Activated T-helper 9 cell treated with anti-CD3 and anti-CD28 coated beads, Interleukin-2, amount 50 U/mL, for 16 hours (primary cell): ENCODE results near the gene IGF1R.

ENCODE experiments used
- DNase-seq: peaks from one replicate; pipeline ENCODE4 v3.0.0-alpha.2; 2020; ENCODE audit warnings: low read depth

Gene IGF1R

DNA sequence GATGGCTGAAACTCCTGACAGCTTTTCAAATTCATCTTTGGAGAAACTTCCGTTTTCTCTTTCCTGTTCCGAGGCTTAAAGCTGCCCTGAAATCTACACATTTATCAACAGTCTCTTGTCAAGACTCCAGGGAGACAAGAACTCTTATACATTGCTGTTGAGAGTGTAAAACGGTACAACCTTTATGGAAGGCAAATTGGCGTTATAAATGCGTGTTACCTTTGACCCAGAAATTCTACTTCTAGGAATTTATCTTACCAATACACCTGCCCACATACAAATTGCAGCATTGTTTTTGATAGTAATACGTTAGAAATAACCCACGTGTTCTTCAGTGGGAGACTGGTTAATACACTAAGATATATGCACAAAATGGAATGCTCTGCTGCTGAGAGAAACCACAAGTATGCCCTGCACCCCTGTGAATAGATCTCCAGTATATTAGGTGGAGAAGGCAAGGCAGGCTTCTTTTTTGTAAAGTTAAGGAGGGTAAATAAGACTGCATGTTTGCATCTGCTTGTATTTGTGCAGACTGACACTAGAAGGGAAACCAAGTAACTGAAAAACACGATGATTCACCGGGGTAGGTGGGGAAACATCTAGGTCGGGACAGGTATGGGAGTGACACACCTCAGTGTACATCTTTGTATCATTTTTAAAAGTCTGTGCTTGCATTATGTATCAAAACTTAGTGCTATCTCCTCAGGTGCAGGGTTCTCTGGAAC is 97.5 kb downstream of the IGF1R start:
- DNase-seq = no peak

DNA sequence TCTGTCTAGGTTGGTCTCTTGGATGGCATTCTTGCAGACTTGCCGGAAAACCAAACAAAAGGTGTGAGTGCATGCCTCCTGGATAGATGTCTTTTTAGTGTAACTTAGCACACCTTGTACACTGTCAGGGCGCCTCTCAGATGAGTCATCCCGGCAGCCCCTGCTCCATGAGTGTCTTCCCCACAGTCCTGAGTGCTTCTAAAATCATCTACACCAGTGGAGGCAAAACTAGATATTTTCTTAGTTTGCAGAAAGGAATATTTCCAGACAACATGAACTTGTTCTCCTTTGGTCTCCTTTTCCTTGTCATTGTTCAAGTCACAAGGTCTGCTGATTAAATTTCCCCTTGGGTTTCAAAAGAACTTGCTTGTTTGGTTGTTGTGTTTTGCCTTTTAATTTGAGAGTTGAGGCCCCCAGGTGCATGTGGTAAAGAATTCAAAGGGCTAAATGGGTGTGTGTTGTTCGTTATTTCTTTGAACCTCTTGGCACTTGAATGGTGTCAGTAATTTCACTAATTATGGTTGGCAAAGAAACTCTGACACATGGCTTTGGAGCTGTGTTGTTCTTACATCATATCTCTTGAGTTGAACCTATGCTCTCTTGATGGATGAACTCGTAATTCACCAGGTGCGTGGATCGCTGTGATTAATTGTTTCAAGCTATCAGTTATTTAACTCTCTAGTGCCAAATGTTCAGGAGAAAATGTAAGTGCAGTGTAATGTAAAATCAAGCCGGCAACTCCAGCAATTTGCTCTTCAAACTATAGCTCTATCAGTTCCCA is 98.2 kb downstream of the IGF1R start:
- DNase-seq = no peak

DNA sequence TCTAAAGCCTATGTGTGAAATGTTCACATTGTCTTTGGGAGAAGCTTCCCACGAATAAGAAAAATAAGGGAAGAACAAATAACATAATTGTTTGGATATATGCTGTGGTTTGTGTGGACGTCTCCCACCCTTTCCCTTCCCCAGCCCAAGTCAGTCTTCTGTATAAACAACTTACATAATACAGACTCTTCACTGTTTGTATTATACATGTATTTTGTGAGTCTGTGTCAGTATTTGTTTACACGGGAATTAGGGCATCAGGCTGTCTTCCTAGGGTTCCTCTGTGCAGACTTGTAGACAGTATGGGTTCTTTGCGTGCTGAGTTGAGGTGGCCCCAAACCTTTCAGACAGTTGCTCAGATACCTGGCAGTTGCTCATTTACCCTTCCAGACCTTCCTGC is 103.4 kb downstream of the IGF1R start:
- no peak for DNase-seq

DNA sequence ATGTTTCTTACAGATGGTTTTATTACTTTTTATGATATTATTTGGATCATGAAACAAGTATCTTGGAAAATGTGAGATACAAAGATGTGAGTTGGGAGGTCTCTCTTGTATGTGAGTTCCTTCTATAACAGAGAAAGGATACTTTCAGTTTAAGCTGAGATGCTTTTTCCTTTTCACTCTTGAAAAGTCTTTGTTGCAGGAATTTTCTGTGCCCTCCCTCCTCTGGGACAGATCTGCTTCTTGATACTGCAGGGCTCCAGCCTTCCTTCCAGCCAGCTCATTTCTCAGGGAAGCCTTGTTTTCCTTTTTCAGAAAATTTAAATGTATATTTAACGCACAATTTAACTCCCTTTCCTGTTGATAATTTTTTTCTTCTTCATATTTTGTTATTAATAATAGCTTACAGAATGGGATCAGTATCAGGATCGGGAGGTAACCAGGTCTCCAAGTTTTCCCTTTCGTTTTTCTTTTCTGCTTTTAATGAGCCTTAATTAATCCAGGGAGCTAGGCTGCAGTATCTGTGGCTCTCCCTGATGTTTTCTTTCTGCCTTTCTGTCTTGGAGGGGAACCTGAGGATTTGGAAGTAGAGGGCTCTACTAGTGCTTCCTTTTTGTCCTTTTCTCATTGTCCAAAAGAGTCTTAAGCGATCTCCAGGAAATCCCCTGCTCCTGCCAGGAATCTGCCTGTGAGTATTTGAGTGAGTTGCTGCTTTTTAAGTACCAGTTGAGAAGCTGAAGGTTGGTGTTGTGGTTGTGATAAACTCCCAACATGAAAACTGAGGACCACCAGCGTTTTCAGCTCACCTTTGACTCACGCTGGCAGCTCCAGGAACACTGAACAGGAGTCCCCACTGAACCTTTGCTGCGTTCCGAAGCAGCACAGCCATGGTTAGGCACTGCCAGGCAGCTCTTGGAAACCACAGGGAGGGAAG is 105.7 kb downstream of the IGF1R start:
- DNase-seq = no peak

DNA sequence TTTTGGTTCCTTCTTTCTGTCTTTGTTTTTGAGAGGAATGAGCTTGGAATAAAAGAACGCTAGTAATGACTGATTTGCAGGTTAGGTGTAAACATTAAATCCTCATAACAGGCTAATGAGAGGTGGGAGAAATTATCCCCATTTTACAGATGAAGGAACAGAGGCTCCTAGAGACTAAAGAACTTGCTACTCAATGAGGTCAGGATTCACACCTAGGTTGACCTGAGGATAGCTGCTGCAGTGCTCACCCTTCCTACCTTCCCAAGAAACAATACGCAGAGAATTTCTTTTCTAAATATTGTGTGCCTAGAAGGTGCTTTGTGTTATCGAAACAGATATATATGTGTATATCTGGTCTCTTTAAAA is 106.3 kb downstream of the IGF1R start:
- DNase-seq = no peak

DNA sequence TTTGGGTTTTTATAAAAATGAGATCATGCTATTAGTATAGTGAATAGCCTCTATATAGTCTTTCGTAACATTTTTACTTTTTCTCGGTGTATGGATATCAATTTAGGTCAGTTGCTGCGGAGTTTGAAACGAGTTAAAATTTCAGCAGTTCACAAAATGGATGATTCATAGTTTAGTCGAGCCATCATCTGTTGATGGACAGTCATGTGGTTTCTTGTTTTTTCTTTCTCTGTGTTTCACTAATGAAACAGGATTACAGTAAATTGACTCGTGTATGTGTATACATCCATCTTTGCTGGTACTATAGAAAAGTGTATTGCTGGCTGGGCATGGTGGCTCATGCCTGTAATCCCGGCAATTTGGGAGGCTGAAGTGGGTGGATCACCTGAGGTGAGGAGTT is 106.8 kb downstream of the IGF1R start:
- no peak for DNase-seq

DNA sequence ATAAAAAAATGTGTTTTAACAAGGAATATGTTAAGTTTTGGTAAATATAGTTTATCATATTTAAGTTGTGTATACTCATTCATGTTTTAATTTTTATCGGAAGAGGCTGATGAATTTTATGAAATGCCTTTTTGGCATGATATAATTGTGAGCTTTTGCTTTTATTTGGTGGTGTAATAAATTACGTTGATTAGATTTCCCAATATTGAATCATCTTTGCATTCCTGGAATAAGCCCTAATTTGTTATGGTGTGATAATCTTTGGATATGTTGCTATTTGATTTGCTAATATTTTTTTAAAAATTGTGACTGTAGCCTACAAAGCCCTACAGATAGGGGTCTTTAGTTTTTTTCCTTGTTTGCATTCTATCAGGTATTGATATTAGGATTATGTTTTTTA is 107.4 kb downstream of the IGF1R start:
- no peak for DNase-seq

DNA sequence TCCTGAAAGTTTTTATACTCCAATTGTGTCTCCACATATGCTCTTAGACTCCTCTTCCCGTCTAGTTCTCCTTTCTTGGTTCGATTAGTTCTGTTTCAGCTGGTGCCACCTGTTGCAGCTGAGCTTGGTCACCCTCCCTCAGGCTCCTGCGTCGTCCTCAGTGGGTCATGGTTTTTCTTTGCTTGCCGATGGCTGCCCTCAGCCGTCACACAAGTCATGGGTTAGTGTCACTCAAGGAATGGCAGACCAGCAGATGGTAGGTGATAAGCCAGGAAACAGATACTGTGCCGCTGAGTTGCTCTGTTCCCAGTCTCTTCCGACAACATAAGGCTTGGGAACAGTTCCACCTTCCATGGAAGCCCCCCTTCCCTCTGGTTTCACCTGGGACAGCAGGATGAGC is 109.9 kb downstream of the IGF1R start:
- no peak for DNase-seq

DNA sequence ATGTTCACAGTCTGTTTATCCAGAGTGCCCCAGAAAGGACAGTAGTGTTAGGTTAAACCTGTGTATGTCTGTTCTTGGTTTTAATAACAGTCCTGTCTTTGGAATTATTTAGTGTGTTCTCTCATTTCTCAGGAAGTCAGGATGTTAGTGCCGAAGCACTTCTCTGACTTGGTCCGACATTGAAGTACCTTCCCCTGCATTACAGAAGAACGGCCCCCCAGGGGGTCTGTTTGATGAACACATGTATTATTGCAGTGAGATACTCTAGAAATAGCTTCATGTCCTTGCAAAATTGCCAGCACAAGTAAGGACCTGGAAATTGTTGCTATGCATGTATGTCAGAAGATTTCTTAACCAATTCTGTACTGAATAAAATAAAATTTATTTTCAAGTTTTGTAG is 110.9 kb downstream of the IGF1R start:
- no peak for DNase-seq

DNA sequence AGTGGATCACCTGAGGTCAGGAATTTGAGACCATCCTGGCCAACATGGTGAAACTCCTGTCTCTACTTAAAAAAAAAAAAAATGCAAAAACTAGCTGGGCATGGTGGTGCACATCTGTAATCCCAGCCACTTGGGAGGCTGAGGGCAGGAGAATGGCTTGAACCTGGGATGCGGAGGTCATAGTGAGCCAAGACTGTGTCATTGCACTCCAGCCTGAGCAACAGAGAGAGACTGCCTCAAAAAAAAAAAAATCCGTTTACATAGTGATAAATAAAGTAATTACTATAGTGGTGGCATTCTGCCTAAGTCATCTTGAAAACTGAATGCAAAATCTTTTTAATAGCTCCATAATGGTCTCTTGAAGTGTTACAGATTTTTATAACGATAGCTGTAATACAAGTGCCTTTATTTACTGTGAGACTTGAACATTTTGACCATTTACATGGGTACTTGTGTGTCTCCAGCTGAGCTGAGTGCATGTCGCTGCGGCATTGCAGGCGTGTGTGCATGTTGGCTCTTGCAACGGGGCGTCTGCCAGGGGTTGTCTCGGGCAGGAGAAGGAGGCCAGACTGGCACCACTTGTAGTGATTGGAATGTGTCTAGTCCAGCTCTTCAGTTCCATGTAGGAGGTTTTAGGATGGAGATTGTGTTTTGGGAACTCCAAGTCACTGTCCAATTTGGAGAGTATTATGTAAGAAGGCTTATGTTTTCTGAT is 111.9 kb downstream of the IGF1R start:
- no peak for DNase-seq

DNA sequence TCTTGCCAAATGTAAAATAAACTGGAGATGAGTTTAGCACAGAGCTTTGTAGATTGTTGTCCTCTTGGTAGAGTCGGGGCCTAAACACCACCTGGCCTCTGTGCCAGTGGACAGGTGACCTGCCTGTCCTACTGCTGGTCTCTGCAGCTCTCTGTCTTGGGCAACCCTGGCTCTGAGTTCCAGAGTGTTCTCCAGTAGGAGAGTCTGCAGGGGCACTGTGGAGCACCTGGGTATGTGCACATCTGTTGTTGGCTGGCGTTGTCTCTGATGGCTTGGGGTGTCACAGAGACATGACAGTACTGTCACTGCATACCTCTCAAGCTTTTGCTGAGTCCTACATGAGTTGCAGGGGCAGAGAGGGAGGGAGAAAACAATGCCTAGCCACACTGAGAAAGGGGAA is 112.6 kb downstream of the IGF1R start:
- no peak for DNase-seq

DNA sequence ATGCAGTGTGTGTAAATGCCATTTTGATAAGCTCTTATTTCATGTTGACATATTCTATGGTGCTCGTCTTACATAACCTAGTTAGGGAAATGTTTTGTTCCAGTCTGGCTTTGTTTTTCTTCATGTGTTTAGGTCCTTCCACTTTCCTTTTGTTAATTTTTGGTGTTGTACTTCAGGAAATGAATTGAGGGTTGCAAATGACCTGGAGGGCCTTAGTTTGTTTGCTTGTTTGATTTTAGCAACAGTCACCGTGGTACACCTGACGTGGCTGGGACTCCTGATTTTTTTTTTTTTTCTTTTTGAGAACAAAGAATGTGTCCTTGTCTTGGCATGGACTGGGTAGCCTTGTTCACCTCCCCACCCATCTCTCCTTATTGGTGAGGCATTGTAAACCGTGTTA is 114.8 kb downstream of the IGF1R start:
- DNase-seq = no peak

DNA sequence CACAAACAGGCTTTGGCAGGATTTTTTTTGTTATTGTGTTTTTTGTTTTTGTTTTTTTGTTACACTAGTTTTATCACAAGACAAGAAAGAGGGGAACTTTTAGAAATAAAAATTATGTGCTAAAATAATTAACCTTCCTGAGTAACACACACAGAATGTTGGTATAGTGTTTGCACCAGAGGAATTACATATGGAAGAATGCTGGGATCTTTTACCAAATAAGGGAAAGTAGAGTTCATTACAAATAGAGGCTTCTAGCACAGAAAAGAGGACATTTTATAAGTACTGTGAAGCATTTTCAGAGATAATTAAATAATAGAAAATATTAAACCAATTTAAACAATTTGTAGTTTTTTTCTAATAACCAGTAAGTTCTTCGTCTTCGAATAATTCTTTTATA is 116.0 kb downstream of the IGF1R start:
- no peak for DNase-seq

DNA sequence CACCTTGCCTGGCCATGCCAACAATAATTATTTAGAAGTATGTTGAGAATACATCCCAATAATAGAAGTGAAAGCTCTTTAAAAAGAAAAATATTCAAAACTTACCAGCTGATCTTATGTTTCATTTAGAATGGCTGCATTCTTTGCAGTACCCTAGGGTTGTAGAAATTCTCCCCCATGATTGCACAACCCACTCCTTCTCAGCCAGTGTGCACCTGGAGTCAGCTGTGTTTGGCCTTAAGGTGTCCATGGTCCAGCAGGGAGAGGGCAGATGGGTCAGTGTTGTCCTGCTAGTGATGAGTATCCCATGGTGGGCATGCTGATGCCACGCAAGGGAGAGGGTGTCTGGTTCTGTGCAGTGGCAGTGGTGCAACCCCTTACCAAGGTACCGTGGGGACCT is 117.3 kb downstream of the IGF1R start:
- no peak for DNase-seq

DNA sequence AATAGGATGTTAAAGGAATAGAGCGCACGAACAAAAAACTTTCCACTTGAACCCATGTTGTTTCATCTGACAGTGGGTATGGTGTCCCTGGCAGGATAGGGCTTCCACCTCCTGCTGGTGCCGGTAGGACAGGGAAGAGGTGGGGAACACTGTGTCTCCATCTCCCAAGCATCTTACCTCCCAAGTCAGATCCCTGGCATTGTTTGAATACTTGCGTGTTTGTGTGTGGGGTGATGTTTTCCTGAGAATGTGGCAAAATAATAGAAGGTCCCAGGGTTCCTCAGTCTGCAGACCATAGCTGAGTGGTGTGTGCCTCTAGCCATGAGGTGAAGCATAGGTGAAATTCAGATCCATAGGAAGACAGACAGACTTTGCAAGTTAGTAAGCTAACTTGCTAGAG is 119.4 kb downstream of the IGF1R start:
- no peak for DNase-seq

DNA sequence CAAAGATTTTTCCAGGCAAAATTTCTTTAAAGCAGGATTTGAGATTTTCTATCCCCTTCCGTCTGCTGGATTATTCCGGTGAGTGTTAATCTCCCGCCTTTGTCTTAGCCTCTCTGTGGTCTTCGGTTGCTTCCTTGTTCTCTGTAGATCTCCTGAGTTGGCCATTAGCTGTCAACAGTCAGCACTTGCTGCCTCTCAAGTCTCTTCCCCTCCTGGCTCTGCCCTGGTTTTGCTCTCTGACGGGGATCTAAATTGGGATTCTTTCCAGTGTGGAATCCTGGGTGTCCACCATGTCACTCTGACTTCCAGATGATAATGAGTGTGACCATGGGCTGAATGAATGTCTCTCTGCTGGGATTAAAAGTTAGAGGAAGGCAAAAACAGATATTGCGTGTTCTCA is 121.5 kb downstream of the IGF1R start:
- DNase-seq = no peak

DNA sequence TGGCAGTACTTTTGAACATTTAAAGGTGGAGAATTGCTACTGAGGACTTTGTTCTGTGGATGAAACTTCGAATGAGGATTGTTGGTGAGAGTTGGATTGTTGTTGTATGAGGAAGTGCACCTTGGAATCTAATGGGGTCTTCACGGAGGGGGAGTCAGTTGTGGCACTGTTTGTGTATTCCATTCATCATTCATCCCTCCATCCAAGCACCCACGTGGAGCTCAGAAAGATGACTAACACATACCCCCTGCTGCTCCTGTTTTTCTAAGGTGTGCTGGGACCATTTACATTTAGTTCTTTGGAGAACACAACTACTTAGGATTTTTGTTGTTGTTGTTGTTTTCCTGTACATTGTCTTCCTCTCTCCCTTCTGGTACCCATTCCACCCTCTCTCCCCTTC is 122.6 kb downstream of the IGF1R start:
- DNase-seq = no peak

DNA sequence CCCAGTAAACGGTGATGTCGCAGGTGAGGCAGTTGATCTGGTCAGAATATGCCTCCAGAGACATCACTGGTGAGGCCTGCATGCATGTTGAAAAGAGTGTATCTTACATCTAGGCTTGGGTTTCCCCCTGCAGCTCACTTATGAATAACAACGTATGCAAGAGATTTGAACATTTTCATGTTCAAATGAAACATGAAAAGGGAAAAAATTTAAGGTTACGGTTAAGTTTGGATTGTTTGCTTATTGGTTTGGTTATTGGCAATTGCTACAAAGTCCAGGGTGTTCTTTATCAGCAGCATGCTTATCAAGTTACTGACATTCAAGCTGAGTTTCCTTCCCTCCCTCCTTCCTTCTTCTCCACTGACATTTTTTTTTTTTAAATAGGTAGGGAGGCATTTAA is 123.2 kb downstream of the IGF1R start:
- no peak for DNase-seq

DNA sequence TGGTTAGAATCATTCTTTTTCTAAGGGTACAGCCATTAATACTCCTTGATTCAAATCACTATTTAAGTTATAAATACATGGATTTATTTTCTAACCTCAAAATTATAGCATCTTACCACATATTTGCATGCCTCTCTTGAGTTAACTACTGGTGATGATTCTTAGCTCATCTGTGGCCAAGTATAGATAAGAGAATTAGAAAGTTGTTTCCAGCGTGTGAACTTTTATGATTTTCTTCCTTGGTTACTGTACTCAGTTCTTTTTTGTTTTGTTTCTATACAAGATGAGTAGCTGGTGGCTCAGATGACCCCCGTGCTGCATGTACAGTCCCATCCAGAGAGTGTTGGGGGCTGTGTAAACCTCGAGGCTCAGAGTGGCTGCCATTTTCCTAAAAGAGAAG is 124.6 kb downstream of the IGF1R start:
- no peak for DNase-seq

DNA sequence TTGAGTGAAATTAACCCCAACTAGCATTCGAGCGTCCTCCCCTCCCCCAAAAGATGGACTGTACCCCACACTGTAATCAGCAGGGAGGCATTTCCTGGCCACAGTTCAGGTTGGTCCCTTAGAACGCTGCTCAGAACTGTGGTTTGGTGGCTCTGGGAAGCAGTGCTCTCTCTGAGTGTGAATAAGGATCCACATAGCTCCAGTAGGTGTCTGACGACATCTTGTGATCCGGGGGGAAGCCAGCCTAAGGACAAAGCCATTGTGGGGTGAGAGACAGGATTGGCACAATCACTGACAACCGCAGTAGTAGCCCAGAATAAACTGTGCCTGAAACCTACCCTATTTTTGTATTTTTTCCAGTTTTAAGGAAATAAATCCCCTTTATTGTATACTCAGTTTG is 125.3 kb downstream of the IGF1R start:
- DNase-seq = no peak

DNA sequence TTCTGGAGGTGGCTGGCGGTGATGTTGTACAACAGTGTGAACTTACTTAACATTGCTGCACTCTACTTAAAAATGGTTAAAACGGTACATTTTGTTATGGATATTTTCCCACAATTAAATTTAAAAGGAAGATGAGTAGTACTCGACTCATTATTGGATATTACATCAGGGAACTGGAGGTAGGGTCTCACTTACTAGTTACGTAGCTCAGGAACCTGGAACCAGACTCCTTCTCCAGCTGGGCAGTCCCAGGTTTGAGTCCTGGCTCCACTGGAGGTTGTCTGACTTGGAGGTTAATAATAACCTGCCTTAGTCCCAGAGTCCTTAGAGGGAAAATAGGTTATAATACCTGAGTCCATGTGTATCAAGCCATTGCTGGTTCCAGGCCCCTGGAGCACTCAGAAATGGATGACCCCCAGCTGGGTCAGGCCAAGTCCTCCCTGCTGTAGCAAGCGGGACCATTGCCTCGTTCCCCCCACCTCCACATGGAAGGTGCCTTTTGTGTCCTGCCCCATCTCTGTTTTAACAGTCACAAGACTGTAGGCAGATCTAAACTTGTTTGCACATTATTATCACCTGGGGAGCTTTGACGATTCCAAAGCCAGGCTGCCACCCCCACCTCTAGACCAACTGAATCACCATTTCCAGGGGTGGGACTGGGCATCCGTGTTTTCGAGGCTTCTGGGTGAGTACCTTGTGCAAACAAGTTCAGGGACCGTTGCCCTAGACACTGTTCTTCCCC is 126.6 kb downstream of the IGF1R start:
- no peak for DNase-seq
